ENCODE measurements around the gene NRG3.

- TF ChIP-seq POLR2AphosphoS5 (IDR thresholded peaks at IDR 0.05; ENCODE audit: low read depth): no peak
- no peak for TF ChIP-seq CTCF (IDR thresholded peaks at IDR 0.05; ENCODE audit: insufficient read depth, low read length)
- TF ChIP-seq, protein P1, sequence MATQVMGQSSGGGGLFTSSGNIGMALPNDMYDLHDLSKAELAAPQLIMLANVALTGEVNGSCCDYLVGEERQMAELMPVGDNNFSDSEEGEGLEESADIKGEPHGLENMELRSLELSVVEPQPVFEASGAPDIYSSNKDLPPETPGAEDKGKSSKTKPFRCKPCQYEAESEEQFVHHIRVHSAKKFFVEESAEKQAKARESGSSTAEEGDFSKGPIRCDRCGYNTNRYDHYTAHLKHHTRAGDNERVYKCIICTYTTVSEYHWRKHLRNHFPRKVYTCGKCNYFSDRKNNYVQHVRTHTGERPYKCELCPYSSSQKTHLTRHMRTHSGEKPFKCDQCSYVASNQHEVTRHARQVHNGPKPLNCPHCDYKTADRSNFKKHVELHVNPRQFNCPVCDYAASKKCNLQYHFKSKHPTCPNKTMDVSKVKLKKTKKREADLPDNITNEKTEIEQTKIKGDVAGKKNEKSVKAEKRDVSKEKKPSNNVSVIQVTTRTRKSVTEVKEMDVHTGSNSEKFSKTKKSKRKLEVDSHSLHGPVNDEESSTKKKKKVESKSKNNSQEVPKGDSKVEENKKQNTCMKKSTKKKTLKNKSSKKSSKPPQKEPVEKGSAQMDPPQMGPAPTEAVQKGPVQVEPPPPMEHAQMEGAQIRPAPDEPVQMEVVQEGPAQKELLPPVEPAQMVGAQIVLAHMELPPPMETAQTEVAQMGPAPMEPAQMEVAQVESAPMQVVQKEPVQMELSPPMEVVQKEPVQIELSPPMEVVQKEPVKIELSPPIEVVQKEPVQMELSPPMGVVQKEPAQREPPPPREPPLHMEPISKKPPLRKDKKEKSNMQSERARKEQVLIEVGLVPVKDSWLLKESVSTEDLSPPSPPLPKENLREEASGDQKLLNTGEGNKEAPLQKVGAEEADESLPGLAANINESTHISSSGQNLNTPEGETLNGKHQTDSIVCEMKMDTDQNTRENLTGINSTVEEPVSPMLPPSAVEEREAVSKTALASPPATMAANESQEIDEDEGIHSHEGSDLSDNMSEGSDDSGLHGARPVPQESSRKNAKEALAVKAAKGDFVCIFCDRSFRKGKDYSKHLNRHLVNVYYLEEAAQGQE (IDR thresholded peaks at IDR 0.05; ENCODE audit: insufficient replicate concordance, low read depth): no peak
- TF ChIP-seq SPI1 (IDR thresholded peaks at IDR 0.05; ENCODE audit: borderline replicate concordance, low read depth): no peak
- TF ChIP-seq GABPA (IDR thresholded peaks at IDR 0.05; ENCODE audit: low read depth): no peak
Measured at GRCh38 chr10:82543631-82544030, 668.6 kb downstream of the NRG3 start.
